Cardiac fibroblast (primary cell): ENCODE results near the gene LRRC46.
A peak's percentile ranks its signal among the peaks of the same experiment; 100 is the strongest.

Experiments used
- DNase-seq, 2 donors: peaks; one replicate each; pipeline versions ENCODE4 v3.0.0 to v3.0.0-alpha.2; 2010; ENCODE audit warnings: low read depth in 2 of 2
- H3K4me3 ChIP-seq, 2 donors: replicated peaks in 1 of 2; 1 replicate in 1 of 2; 2 replicates in 1 of 2; pipeline ENCODE4 v1.5.1; 2011; ENCODE audit warnings: low read depth in 2 of 2, low read length in 2 of 2, mild to moderate bottlenecking in 2 of 2, moderate library complexity in 1 of 2
- TF ChIP-seq, protein P1 (sequence below): IDR thresholded peaks from one replicate; pipeline ENCODE4 v1.5.1; 2011; ENCODE audit warnings: low read depth, mild to moderate bottlenecking, low read length, inconsistent platforms

LRRC46 gene

DNA sequence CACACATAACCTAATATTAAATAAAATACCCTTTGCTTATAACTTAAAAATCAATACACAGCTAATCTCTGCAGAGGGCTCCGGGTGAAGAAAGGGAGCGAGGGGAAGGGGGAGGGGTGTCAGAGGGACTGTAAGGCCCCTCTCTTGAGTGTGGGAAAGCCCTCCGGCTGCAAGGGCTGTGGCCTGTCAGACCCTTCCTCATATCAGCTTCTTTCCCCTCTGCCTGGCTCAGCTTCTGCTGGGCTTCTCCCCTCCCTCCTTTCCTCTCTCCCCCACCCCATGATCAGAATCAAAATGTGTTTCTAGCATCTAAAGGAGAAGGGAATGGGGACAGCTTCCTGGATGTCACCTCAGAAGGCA, 14.2 kb downstream of the LRRC46 start:
- TF ChIP-seq, protein P1, sequence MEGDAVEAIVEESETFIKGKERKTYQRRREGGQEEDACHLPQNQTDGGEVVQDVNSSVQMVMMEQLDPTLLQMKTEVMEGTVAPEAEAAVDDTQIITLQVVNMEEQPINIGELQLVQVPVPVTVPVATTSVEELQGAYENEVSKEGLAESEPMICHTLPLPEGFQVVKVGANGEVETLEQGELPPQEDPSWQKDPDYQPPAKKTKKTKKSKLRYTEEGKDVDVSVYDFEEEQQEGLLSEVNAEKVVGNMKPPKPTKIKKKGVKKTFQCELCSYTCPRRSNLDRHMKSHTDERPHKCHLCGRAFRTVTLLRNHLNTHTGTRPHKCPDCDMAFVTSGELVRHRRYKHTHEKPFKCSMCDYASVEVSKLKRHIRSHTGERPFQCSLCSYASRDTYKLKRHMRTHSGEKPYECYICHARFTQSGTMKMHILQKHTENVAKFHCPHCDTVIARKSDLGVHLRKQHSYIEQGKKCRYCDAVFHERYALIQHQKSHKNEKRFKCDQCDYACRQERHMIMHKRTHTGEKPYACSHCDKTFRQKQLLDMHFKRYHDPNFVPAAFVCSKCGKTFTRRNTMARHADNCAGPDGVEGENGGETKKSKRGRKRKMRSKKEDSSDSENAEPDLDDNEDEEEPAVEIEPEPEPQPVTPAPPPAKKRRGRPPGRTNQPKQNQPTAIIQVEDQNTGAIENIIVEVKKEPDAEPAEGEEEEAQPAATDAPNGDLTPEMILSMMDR: no peak
- H3K4me3 ChIP-seq: no peak overlapping the region
- DNase-seq: no peak

DNA sequence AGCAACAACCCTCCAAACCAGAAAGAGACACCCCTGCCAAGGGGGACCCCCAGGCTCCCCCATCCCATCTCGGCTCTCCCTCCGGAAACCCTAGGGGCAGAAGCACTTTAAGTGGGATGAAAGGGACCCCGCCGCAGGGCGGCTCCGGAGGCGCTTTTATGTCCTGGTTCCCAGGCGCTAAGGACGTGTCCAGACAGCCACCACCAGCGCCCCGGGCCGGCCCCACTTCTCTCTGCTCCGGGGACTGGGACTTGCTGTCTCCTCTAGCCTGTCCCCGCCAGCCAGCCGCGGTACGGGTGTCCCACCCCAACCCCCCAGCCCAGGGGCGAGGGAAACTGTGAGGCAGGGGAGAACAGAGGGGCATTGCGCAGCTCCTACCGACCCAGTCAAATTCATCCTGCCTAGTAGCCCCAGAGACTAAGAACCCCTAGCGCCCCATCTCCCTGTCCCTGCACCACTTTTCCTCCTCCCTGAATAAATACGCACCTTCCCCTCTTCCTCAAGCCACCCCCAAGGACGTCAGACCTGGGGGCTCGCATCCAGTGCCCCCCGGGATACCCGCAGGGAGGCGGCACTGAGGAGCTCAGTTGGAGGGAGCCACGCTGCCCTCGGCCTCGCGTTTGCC, 15.4 kb downstream of the LRRC46 start:
- TF ChIP-seq, protein P1: no peak
- no peak overlapping the region for H3K4me3 ChIP-seq
- no peak for DNase-seq

DNA sequence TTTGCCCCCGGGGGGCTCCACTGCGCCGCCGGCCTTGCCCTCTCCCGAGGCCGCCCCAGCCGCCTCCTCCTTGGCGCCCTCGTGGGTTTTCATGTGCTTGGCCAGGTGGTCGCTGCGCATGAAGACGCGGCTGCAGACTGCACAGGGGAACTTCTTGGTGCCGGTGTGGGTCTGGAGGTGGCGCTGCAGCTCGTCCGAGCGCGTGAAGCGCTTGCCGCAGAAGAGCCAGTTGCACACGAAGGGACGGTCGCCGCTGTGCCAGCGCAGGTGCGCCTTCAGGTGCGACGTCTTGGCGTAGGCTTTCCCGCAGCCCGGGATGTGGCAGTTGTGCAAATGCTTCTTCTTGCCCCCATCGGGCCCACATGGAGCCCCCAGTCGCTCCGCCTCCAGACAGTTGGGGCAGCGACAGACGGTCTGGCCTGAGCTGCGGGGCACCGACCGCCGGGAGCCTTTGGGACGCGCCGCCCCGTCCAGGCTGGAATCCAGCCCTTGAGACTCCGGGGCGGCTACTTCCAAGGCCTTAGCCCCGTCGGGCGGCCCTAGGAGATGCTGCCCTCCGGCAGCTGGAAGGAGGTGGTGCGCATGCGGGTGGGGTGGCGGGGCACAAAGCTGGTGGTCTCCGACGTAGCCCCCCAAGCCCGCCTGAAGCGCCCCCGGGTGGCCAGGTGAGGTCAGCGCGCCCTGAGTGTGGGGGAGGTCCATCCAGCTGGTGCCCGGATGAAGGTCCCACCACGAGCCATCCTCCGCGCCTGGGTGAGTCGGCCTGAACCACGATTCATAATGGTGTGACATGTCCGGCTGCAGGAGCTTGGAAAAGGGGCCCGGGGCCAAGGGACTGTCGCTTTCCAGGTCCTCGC, 16.1 kb downstream of the LRRC46 start:
- DNase-seq: no peak
- TF ChIP-seq, protein P1: peak; percentile 34
- no peak overlapping the region for H3K4me3 ChIP-seq

DNA sequence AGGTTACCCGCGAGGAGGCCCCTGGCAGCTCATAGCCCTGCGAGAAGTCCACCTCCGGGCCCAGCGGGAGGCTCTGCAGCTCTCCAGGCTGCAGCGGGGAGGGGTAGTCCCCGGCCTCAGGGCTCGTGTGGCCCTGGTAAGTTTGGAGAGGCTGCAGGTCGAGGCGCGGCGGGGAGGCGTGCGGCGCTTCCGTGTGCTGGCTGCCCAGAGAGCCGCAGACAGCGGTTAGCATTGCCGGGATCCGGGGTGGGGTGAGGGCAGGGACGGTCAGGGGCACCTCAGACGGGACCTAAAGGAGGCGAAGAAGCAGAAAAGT, 16.7 kb downstream of the LRRC46 start:
- DNase-seq: no peak
- TF ChIP-seq, protein P1: no peak
- H3K4me3 ChIP-seq: no peak overlapping the region

DNA sequence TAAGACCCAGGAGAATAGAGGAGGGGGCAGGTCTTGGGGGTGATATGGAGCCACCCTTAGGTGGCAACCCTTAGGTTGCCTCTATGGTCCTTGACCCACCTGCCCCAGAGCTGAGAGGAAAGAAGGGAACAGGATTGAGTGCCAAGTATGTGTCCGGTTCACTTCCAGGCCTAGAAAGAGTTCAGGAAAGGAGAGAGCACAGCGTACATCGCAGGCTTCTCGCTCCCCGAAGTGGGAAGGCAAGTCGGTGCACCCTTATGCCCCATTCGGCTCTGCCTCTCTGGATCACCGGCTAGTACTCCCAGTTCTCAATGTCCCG, 18.9 kb downstream of the LRRC46 start:
- TF ChIP-seq, protein P1: no peak
- DNase-seq: no peak
- H3K4me3 ChIP-seq: no peak overlapping the region

DNA sequence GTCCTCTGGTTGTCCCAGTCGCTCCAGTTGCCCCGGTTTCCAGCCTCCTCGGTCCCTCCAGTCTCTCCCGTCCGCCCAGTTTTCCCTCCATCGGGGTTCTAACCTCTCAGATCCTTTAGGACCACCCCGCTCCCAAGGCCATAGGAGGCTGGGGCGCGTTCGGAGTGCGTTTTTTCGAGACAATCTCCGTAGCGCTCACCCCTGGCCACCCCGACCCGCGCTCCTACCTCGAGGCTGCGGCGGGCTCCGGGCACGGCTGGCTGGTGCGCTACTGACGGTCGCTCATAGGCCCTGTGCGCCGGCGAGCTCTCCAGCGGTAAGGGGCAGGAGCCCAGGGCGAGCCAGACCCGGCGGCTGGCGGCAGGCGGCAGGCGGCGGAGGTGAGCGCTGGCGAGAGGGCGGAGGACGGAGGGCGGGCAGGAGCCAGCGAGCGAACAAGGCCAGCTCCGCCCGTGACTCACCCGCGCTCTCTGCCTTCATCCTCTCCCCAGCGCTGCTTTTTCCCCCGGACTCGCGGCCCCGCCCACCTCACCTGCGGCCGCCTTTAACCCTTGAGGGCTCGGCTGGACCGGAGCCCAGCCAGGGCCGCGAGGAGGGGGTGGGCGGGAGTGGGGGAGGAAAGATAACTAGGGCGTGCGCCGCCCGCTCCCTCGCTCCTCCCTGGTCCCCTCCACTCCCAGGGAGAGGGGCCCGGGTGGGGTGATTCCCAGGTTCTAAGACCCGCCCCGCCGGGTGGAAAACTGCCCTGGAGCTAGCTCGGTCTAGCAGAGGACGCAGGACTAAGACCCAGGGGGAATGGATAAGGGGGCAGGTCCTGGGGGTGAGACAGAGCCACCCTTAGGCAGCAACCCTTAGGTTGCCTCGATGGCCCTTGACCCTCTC, 19.5 kb downstream of the LRRC46 start, which contains the start of gene SP6:
Gene SP6 (minus strand): TSS at position 472 of the 882 bp plus-strand sequence. CDS start 2,734 bp downstream, outside the sequence.
- DNase-seq: peak; percentile 48 to 56
- TF ChIP-seq, protein P1: no peak
- peak within 1 kb of the TSS in 1 of 2 donors; percentile 39 for H3K4me3 ChIP-seq
